ENCODE data around the gene QPRT.
A peak's percentile ranks its signal among the peaks of the same experiment; 100 is the strongest.

DNA sequence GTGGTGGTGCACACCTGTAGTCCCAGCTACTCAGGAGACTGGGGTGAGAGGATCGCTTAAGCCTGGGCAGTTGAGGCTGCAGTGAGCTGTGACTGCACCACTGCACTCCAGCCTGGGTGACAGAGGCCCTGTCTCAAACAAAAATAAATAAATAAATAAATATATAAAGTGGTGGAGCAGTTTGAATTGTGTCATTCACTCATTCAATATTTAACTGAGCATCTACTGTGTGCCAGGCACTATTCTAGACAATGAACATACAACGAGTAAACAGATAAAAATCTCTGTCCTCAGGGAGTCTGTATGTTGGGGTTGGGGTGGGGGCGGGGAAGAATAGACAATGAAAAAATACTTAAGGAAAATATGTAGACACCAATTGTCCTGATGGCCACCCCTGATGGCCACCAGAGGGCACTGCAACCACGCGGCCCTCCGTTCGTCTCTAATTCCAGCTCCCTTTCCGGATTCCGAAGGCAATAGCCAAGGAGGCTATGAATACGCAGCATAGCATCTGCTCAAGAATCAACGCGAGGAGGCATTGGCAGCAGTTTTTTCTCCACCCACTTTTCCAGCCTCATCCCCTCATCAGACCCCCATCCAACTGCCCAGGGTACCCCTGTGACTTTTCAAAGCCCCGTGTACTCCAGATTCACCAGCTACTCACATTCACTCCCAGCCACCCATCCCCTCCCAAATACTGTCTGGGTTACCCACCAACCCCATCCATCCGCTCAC lies 21.4 kb downstream of the QPRT start:
- TF ChIP-seq, protein P1, sequence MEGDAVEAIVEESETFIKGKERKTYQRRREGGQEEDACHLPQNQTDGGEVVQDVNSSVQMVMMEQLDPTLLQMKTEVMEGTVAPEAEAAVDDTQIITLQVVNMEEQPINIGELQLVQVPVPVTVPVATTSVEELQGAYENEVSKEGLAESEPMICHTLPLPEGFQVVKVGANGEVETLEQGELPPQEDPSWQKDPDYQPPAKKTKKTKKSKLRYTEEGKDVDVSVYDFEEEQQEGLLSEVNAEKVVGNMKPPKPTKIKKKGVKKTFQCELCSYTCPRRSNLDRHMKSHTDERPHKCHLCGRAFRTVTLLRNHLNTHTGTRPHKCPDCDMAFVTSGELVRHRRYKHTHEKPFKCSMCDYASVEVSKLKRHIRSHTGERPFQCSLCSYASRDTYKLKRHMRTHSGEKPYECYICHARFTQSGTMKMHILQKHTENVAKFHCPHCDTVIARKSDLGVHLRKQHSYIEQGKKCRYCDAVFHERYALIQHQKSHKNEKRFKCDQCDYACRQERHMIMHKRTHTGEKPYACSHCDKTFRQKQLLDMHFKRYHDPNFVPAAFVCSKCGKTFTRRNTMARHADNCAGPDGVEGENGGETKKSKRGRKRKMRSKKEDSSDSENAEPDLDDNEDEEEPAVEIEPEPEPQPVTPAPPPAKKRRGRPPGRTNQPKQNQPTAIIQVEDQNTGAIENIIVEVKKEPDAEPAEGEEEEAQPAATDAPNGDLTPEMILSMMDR (IDR thresholded peaks at IDR 0.05; ENCODE audit: extremely low read depth in 1 of 2, insufficient read depth in 1 of 2, low read depth in 1 of 2, low read length in 2 of 2) = peak; percentile 82 to 85
- TF ChIP-seq POLR2A (IDR thresholded peaks at IDR 0.05; ENCODE audit: low read depth, low read length) (no peak), EZH2 (IDR thresholded peaks at IDR 0.05; ENCODE audit: borderline replicate concordance, low read depth, low read length, severe bottlenecking) (no peak), POLR2AphosphoS5 (IDR thresholded peaks at IDR 0.05; ENCODE audit: insufficient read depth, low read depth, low read length) (no peak), MYC (IDR thresholded peaks at IDR 0.05; ENCODE audit: low read depth, low read length) (no peak), GATA2 (IDR thresholded peaks at IDR 0.05; ENCODE audit: insufficient read depth, insufficient read length, low read depth, low read length) (no peak), JUN (IDR thresholded peaks at IDR 0.05; ENCODE audit: borderline replicate concordance, insufficient read depth, insufficient read length, low read depth) (no peak), FOS (IDR thresholded peaks at IDR 0.05; ENCODE audit: borderline replicate concordance, insufficient read depth, low read length) (no peak)
- TF ChIP-seq, protein P2, sequence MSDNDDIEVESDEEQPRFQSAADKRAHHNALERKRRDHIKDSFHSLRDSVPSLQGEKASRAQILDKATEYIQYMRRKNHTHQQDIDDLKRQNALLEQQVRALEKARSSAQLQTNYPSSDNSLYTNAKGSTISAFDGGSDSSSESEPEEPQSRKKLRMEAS (IDR thresholded peaks at IDR 0.05; ENCODE audit: insufficient read depth, insufficient read length) = no peak

Measured in endothelial cell of umbilical vein (primary cell).